DOHH2 (cell line): ENCODE measurements around the gene STXBP4.

Experiments
- H3F3A ChIP-seq: fragments of 200-600 bp; sonication (generic), shearing (Covaris generic); 2 replicates; pipeline ENCODE4 v1.6.0; 2016; ENCODE audit warnings: antibody characterized with exemption, mild to moderate bottlenecking; ENCODE audit not compliant: control insufficient read depth, insufficient read depth
- H3K27ac ChIP-seq: fragments of 200-600 bp; sonication (generic); 2 replicates; pipeline ENCODE4 v1.5.1; 2014; ENCODE audit warnings: low read depth, mild to moderate bottlenecking, low read length, moderate library complexity
- H3K27me3 ChIP-seq: fragments of 200-600 bp; sonication (generic); 2 replicates; pipeline ENCODE4 v1.6.1; 2014; ENCODE audit warnings: mild to moderate bottlenecking, low read length, mixed read lengths; ENCODE audit not compliant: control insufficient read depth
- H3K36me3 ChIP-seq: fragments of 200-600 bp; sonication (generic); 2 replicates; pipeline ENCODE4 v1.6.1; 2014; ENCODE audit warnings: mild to moderate bottlenecking, low read length, moderate library complexity, mixed read lengths; ENCODE audit not compliant: control insufficient read depth
- H3K4me1 ChIP-seq: fragments of 200-600 bp; sonication (generic); 2 replicates; pipeline ENCODE4 v1.6.1; 2014; ENCODE audit warnings: mild to moderate bottlenecking, low read length, mixed read lengths; ENCODE audit not compliant: control insufficient read depth
- H3K4me2 ChIP-seq: fragments of 200-600 bp; sonication (generic); 2 replicates; pipeline ENCODE4 v1.6.0; 2014; ENCODE audit warnings: mild to moderate bottlenecking, low read length, moderate library complexity
- H3K4me3 ChIP-seq: fragments of 200-600 bp; sonication (generic); 2 replicates; pipeline ENCODE4 v1.5.1; 2014; ENCODE audit warnings: mild to moderate bottlenecking, low read length, mixed read lengths
- H3K79me2 ChIP-seq: fragments of 200-600 bp; sonication (generic); 2 replicates; pipeline ENCODE4 v1.6.1; 2014; ENCODE audit warnings: mild to moderate bottlenecking, low read length, mixed read lengths; ENCODE audit not compliant: control insufficient read depth
- H3K9me2 ChIP-seq: fragments of 200-600 bp; sonication (generic); replicated peaks from 2 replicates; pipeline ENCODE4 v1.6.1; 2014; ENCODE audit warnings: mild to moderate bottlenecking, low read length, mixed read lengths; ENCODE audit not compliant: control insufficient read depth
- H3K9me3 ChIP-seq: fragments of 200-600 bp; sonication (generic); 2 replicates; pipeline ENCODE4 v1.6.1; 2014; ENCODE audit warnings: antibody characterized with exemption, low read length, mixed read lengths; ENCODE audit not compliant: control insufficient read depth, insufficient read depth
- H4K20me1 ChIP-seq: fragments of 200-600 bp; sonication (generic); 2 replicates; pipeline ENCODE4 v1.6.0; 2014; ENCODE audit warnings: low read depth, mild to moderate bottlenecking, antibody characterized with exemption, low read length, moderate library complexity; ENCODE audit not compliant: control insufficient read depth, insufficient read depth
- EZH2phosphoT487 ChIP-seq: fragments of 200-600 bp; sonication (generic); IDR thresholded peaks from 2 replicates; pipeline ENCODE4 v1.6.1; 2017; ENCODE audit warnings: borderline replicate concordance, mild to moderate bottlenecking, antibody characterized with exemption, low read length, moderate library complexity, mixed read lengths
- TF ChIP-seq, protein P1 (sequence below): fragments of 200-600 bp; sonication (generic); IDR thresholded peaks from one replicate; pipeline ENCODE4 v1.5.1; 2014; ENCODE audit warnings: antibody characterized with exemption, mild to moderate bottlenecking, low read depth, low read length; ENCODE audit not compliant: poor library complexity, severe bottlenecking

STXBP4 gene

DNA sequence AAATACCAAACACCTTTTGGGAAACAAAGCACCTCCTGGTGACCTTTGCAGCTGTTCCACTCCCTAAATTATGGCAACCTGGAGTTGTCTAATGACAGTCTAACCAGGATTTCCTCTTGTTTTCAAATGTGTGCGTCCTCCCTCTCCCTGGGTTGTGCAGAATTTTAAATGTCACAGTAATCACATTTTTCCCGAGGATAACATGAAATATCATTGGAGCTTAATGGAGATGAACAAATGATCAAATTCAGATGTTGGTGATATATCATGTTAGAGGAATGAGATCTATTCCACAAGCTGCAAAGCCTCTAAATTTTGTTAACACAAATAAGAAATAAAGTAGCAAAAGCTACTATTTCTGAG, 209.3 kb downstream of the STXBP4 start:
- H3K4me1 ChIP-seq, result peaks cover 6% of the 10 kb centered on the region; the same call in 1 of the 2 replicates
- TF ChIP-seq, protein P1, sequence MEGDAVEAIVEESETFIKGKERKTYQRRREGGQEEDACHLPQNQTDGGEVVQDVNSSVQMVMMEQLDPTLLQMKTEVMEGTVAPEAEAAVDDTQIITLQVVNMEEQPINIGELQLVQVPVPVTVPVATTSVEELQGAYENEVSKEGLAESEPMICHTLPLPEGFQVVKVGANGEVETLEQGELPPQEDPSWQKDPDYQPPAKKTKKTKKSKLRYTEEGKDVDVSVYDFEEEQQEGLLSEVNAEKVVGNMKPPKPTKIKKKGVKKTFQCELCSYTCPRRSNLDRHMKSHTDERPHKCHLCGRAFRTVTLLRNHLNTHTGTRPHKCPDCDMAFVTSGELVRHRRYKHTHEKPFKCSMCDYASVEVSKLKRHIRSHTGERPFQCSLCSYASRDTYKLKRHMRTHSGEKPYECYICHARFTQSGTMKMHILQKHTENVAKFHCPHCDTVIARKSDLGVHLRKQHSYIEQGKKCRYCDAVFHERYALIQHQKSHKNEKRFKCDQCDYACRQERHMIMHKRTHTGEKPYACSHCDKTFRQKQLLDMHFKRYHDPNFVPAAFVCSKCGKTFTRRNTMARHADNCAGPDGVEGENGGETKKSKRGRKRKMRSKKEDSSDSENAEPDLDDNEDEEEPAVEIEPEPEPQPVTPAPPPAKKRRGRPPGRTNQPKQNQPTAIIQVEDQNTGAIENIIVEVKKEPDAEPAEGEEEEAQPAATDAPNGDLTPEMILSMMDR, result no peak
- TF ChIP-seq EZH2phosphoT487, result no peak

DNA sequence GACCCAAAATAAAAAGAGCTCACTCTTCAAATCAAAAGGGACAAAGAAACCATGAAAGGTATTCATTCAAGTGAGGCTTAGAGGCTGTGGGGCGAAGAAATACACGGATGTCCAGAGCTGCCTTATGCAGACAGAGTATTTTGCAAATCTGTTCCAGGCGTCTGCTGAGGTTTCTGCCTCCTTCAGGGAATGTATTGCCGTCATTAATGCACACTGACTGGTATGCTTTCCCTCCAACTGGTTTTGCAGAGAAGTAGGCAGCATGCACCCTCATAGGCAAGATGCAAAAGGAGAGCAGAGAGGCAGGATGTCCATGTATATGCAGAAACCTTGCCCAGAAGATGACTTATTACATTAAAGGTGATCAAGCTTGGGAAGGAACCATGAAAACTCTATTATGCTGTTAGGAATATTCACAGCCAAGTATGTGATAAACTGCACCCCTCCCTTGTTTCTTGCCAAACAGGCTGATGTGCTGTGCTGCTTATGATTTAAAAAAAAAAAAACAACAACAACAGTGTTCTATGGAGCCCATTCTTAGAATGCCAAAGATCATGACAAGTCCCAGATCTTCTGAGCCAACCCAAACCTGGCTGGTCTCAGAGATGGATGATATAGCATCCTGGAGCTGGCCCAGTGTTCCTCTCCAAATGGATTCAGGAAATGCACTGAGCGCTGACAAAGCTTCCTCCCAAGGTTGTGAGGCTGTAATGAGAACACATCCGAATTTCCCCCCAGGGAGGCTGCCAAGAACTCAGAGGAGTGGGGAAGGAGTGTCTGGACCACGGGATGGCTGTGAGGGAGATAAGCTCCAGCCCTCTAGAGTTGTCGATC, 218.6 kb downstream of the STXBP4 start:
- Histone ChIP-seq H3K27ac (no peak overlapping the region), H3F3A (no peaks in the 10 kb centered on the region), H3K4me2 (no peak overlapping the region), H4K20me1 (no peaks in the 10 kb centered on the region), H3K4me1 (no peaks in the 10 kb centered on the region), H3K9me2 (no peaks in the 10 kb centered on the region), H3K27me3 (no peaks in the 10 kb centered on the region), H3K9me3 (no peaks in the 10 kb centered on the region), H3K4me3 (no peak overlapping the region), H3K36me3 (no peaks in the 10 kb centered on the region), H3K79me2 (no peaks in the 10 kb centered on the region)
- TF ChIP-seq, protein P1, result no peak
- TF ChIP-seq EZH2phosphoT487, result no peak

More for the DNA sequence above, 209.3 kb downstream of the STXBP4 start:
- H3K27ac ChIP-seq, result no peak overlapping the region
- H3K9me3 ChIP-seq, result peaks cover 4% of the 10 kb centered on the region; the same call in 1 of the 2 replicates
- H3F3A ChIP-seq, result no peaks in the 10 kb centered on the region
- H3K4me2 ChIP-seq, result no peak overlapping the region
- no peaks in the 10 kb centered on the region for H3K79me2 ChIP-seq
- 0 out of 2 replicates have a peak, but pooled peaks cover 3% of the 10 kb centered on the region for H3K27me3 ChIP-seq
- no peak overlapping the region for H3K4me3 ChIP-seq
- H3K9me2 ChIP-seq, result no peaks in the 10 kb centered on the region
- no peaks in the 10 kb centered on the region for H4K20me1 ChIP-seq
- no peaks in the 10 kb centered on the region for H3K36me3 ChIP-seq

DNA sequence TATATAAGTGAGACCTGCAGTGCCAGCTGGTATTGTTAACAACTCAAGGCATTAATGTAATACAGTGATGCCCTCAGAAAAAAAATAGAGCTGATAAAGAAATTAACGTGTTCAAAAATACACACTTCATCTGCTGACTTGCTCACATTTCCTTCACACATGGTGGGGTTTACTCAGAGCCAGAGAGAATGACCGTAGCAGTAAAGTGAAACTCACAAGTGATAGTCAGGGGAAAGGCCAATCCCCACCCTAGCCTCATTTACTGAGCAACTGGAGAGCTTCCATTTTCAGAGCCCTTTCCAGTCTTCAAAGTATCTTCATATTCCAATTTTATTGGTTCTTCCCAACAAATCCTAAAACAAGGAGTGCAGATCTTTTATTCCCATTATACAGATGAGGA, 222.2 kb downstream of the STXBP4 start:
- Histone ChIP-seq H3K4me2 (no peak overlapping the region), H3K79me2 (no peaks in the 10 kb centered on the region), H4K20me1 (no peaks in the 10 kb centered on the region), H3K27ac (no peak overlapping the region), H3F3A (no peaks in the 10 kb centered on the region), H3K4me1 (no peaks in the 10 kb centered on the region), H3K4me3 (no peak overlapping the region), H3K27me3 (no peaks in the 10 kb centered on the region), H3K36me3 (no peaks in the 10 kb centered on the region), H3K9me3 (no peaks in the 10 kb centered on the region), H3K9me2 (no peaks in the 10 kb centered on the region)
- TF ChIP-seq, protein P1, result no peak
- no peak for TF ChIP-seq EZH2phosphoT487
